Measurements from ENCODE around the gene DNAH1. TPM values are rescaled to one million over a fixed set of nuclear protein-coding genes. Genes with fewer than 3 reads are reported as not detected.

DNAH1 gene
- total RNA-seq, 1 experiment from 2014 or later, result 5.9 TPM

DNA sequence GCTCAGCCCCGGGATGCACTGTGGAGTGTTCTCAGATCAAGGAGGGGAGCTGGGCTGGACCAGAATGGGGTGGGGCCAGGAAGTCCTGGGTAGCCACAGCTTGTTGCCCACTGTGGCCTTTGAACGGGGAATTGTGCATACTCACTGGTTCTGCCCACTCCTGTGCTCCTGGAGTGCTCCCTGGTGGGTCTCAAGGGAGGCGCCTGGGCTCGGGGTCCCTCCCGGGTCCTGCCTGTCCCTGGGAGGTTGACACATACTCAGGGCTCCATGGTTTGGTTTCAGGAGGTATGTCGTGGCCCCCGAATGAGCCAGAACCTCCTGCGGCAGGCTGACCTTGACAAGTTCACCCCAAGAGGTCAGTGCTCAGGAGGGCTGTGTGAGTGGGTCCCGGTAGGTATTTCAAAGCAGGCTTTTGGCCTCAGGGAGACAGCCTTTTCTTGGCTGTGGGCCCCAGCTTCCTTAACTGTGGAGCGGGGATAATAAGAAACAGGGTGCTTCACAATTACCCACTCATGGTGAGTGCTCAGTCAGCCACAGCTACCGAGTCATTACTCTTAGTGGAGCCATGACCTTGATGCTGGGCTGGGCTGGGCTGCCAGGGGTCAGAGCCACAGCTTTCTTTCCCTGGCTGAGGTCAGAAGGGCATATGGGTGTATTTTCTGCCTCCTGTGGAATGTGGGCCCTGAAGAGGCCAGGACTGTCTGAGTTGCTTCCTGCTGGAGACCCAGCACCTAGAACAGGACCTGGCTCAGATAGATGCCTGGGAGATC lies 7.6 kb downstream of the DNAH1 start:
- ChIA-PET POLR2A (ENCODE audit: unreplicated experiment) (no interaction called here), CTCF (interaction anchor here (0.6 kb wide), 1 partner anchor 351 kb away, joined by 4 read pairs; no protein-coding TSS in a partner anchor)
- TF ChIP-seq, protein P1, sequence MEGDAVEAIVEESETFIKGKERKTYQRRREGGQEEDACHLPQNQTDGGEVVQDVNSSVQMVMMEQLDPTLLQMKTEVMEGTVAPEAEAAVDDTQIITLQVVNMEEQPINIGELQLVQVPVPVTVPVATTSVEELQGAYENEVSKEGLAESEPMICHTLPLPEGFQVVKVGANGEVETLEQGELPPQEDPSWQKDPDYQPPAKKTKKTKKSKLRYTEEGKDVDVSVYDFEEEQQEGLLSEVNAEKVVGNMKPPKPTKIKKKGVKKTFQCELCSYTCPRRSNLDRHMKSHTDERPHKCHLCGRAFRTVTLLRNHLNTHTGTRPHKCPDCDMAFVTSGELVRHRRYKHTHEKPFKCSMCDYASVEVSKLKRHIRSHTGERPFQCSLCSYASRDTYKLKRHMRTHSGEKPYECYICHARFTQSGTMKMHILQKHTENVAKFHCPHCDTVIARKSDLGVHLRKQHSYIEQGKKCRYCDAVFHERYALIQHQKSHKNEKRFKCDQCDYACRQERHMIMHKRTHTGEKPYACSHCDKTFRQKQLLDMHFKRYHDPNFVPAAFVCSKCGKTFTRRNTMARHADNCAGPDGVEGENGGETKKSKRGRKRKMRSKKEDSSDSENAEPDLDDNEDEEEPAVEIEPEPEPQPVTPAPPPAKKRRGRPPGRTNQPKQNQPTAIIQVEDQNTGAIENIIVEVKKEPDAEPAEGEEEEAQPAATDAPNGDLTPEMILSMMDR (conservative IDR thresholded peaks at IDR 0.05), result no peak
- no peak for TF ChIP-seq EZH2 (IDR thresholded peaks at IDR 0.05; ENCODE audit: low read depth)

GRCh38 chr3:52324676-52325075 lies 8.6 kb downstream of the DNAH1 start:
- DNase-seq, result no peak
- H3K36me3 ChIP-seq (ENCODE audit: low read depth), result no peaks in the 10 kb centered on the region
- no peaks in the 10 kb centered on the region for H3K9me3 ChIP-seq (ENCODE audit: insufficient read depth, low read depth)
- CTCF ChIA-PET, result no interaction called here
- TF ChIP-seq EZH2 (IDR thresholded peaks at IDR 0.05; ENCODE audit: low read depth), result no peak
- TF ChIP-seq, protein P1 (conservative IDR thresholded peaks at IDR 0.05), result no peak
- H3K79me2 ChIP-seq (ENCODE audit: low read depth), result no peaks in the 10 kb centered on the region
- POLR2A ChIA-PET (ENCODE audit: unreplicated experiment), result no interaction called here
- no peak overlapping the region for H3K27ac ChIP-seq
- no peaks in the 10 kb centered on the region for H3K9me2 ChIP-seq (ENCODE audit: insufficient read depth)
- no peak overlapping the region for H3K4me3 ChIP-seq
- no peaks in the 10 kb centered on the region for H3F3A ChIP-seq (ENCODE audit: insufficient read depth, low read depth)
- H3K4me2 ChIP-seq, result no peak overlapping the region
- H2AFZ ChIP-seq, result no peak overlapping the region
- no peaks in the 10 kb centered on the region for H4K20me1 ChIP-seq (ENCODE audit: insufficient read depth)
- H3K27me3 ChIP-seq (ENCODE audit: insufficient read depth, low read depth), result no peaks in the 10 kb centered on the region
- no TSS peak for BruUV-seq (replicated peaks)
- intact Hi-C loops (cut with micrococcal nuclease; ENCODE audit: unreplicated experiment), result no loop called here
- no peaks in the 10 kb centered on the region for H3K4me1 ChIP-seq (replicated peaks; ENCODE audit: insufficient read depth)

More for the DNA sequence above, 7.6 kb downstream of the DNAH1 start:
- Histone ChIP-seq H3K4me1 (replicated peaks; ENCODE audit: insufficient read depth) (no peaks in the 10 kb centered on the region), H3K4me3 (no peak overlapping the region), H3K9me3 (ENCODE audit: insufficient read depth, low read depth) (no peaks in the 10 kb centered on the region), H3K79me2 (ENCODE audit: low read depth) (no peaks in the 10 kb centered on the region), H3K27me3 (ENCODE audit: insufficient read depth, low read depth) (no peaks in the 10 kb centered on the region), H3K4me2 (no peak overlapping the region), H3K9me2 (ENCODE audit: insufficient read depth) (no peaks in the 10 kb centered on the region), H3K27ac (no peak overlapping the region), H3F3A (ENCODE audit: insufficient read depth, low read depth) (no peaks in the 10 kb centered on the region), H2AFZ (no peak overlapping the region), H3K36me3 (ENCODE audit: low read depth) (no peaks in the 10 kb centered on the region), H4K20me1 (ENCODE audit: insufficient read depth) (no peaks in the 10 kb centered on the region)
- no peak for DNase-seq
- intact Hi-C loops (cut with micrococcal nuclease; ENCODE audit: unreplicated experiment), result no loop called here
- BruUV-seq (replicated peaks), result no TSS peak

GRCh38 chr3:52325686-52326085 lies 9.6 kb downstream of the DNAH1 start:
- Histone ChIP-seq H3K4me2 (no peak overlapping the region), H3K4me1 (replicated peaks; ENCODE audit: insufficient read depth) (no peaks in the 10 kb centered on the region), H3K9me2 (ENCODE audit: insufficient read depth) (no peaks in the 10 kb centered on the region), H3K36me3 (ENCODE audit: low read depth) (no peaks in the 10 kb centered on the region), H3K9me3 (ENCODE audit: insufficient read depth, low read depth) (no peaks in the 10 kb centered on the region), H3K4me3 (no peak overlapping the region), H3K27me3 (ENCODE audit: insufficient read depth, low read depth) (no peaks in the 10 kb centered on the region), H3K79me2 (ENCODE audit: low read depth) (no peaks in the 10 kb centered on the region), H4K20me1 (ENCODE audit: insufficient read depth) (no peaks in the 10 kb centered on the region), H2AFZ (no peak overlapping the region), H3K27ac (no peak overlapping the region), H3F3A (ENCODE audit: insufficient read depth, low read depth) (no peaks in the 10 kb centered on the region)
- POLR2A ChIA-PET (ENCODE audit: unreplicated experiment), result no interaction called here
- CTCF ChIA-PET, result no interaction called here
- intact Hi-C loops (cut with micrococcal nuclease; ENCODE audit: unreplicated experiment), result no loop called here
- TF ChIP-seq EZH2 (IDR thresholded peaks at IDR 0.05; ENCODE audit: low read depth), result no peak
- TF ChIP-seq, protein P1 (conservative IDR thresholded peaks at IDR 0.05), result no peak
- no peak for DNase-seq
- BruUV-seq (replicated peaks), result no TSS peak

Measured in PC-9 (cell line).